ENCODE data around the gene SRD5A3.

SRD5A3 gene

DNA sequence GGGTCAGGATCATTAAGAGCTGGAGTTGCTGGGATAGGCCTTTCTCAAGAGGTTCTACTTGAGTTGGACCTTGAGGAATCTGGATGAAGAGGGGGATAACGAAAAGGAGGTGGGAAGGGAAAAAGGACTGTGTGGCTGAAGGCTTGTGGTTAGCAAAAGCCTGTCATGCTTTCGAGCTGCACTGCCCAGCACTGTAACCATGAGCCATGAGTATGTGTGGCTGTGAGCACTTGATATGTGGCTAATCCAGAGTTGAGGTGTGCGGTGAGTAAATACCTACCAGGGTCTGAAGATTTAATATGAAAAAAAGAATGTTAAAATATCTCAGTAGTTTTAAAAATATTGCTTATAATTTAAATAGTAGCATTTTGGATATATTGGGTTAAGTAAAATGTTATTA lies 61.1 kb downstream of the SRD5A3 start:
- DNase-seq (ENCODE audit: low read depth in 2 of 2): no peak

GRCh38 chr4:55407764-55408163 lies 61.7 kb downstream of the SRD5A3 start:
- no peak for DNase-seq (ENCODE audit: low read depth in 2 of 2)

DNA sequence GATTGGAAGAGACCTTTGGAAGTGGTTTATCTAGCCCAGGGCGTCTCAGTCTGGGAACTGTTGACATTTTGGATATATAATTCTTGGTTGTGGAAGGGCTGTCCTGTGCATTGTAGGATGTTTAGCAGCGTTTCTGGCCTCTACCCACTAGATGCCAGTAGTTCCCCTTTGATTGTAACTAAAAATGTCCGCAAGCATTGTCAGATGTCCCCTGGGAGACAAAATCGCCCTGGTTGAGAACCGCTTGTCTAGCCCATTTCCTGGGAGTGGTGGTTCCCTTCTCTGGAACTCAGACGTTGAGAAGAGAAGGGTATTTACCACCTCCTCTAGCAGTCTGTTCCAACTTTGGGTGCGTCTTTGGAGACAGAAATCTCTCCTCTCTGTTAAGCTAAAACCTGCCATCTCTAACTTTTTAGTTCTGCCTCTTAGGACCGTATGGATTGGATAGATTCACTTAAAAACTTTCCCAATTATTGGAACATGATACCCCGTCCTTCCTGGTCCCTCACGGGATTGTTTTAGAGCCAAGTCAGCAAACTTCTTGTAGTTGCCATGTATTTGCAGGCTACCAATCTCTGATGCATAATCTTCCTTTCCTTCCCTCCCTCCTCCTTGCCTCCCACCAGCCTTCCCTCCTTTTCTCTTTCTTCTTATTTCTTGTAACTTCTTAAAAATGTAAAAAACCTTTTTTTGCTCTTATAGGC lies 63.6 kb downstream of the SRD5A3 start:
- no peak for DNase-seq (ENCODE audit: low read depth in 2 of 2)

GRCh38 chr4:55410431-55410830 lies 64.4 kb downstream of the SRD5A3 start:
- DNase-seq (ENCODE audit: low read depth in 2 of 2): no peak

DNA sequence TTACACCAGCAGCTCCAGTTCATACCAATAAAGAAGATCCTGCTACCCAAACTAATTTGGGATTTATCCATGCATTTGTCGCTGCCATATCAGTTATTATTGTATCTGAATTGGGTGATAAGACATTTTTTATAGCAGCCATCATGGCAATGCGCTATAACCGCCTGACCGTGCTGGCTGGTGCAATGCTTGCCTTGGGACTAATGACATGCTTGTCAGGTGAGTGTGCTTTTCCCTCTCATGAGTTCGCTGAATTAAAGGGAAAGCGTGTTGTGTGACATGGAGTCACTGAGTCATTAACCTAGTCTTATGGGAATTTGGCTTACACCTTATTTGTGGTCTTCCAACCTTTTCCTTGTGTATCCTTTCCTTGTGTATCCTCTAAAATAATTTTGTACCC lies 65.6 kb downstream of the SRD5A3 start:
- no peak for DNase-seq (ENCODE audit: low read depth in 2 of 2)

DNA sequence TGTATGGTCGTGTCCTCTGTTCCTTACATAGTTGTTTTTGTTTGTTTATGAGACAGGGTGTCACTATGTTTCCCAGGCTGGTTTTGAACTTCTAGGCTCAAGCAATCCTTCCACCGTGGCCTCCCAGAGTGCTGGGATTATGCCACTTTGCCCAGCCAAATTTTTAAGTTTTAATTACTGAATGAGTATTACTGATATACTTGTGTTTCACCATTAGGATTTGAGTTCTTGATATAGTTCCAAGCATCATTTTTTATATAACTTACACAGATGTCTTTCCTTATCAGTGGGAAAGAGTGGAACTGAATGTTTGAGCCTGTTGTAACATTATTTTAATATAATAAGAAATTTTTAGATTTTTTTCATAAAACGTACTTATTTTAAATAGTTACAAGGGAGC lies 70.1 kb downstream of the SRD5A3 start:
- no peak for DNase-seq (ENCODE audit: low read depth in 2 of 2)
